ENCODE measurements around the gene BRMS1L. TPM values are rescaled to one million over a fixed set of nuclear protein-coding genes. Genes with fewer than 3 reads are reported as not detected.

The BRMS1L gene
- total and polyA plus RNA-seq, 2 experiments from 2014 or later = 11.8 to 19.5 TPM

GRCh38 chr14:35853225-35853624 lies 27.1 kb downstream of the BRMS1L start (continued):
- no peak for TF ChIP-seq REST (IDR thresholded peaks at IDR 0.05; ENCODE audit: unreplicated experiment)

GRCh38 chr14:35854696-35855270 lies 28.6 kb downstream of the BRMS1L start:
- Mint-ChIP-seq H3K4me1 (no peaks in the 10 kb centered on the region), H3K4me3 (no peak overlapping the region)
- H3K27ac ChIP-seq (ENCODE audit: low read depth) = no peak overlapping the region
- TF ChIP-seq ZNF331 (CRISPR knock-in tag; IDR thresholded peaks at IDR 0.05; ENCODE audit: low read depth) (no peak), JUNB (IDR thresholded peaks at IDR 0.05; ENCODE audit: unreplicated experiment) (no peak), CTCF (conservative IDR thresholded peaks at IDR 0.05; ENCODE audit: low read depth in 2 of 2) (no peak), NANOG (IDR thresholded peaks at IDR 0.05; ENCODE audit: borderline replicate concordance) (no peak), CREB1 (CRISPR knock-in tag; IDR thresholded peaks at IDR 0.05; ENCODE audit: low read depth) (no peak), POLR2AphosphoS5 (IDR thresholded peaks at IDR 0.05; ENCODE audit: low read depth) (no peak), ZNF114 (CRISPR knock-in tag; IDR thresholded peaks at IDR 0.05) (no peak), STAT1 (IDR thresholded peaks at IDR 0.05; ENCODE audit: unreplicated experiment) (no peak), EZH2 (IDR thresholded peaks at IDR 0.05; ENCODE audit: low read depth, unreplicated experiment) (no peak), EZH2phosphoT487 (IDR thresholded peaks at IDR 0.05; ENCODE audit: unreplicated experiment) (no peak), REST (IDR thresholded peaks at IDR 0.05; ENCODE audit: unreplicated experiment) (no peak), ETS1 (IDR thresholded peaks at IDR 0.05) (no peak)

More at GRCh38 chr14:35854696-35855270, 28.6 kb downstream of the BRMS1L start:
- Histone ChIP-seq H3K4me3 (no peak overlapping the region), H3K79me2 (replicated peaks; ENCODE audit: insufficient read depth) (no peaks in the 10 kb centered on the region), H2AFZ (no peak overlapping the region), H3K36me3 (ENCODE audit: insufficient read depth) (no peaks in the 10 kb centered on the region; the same call in 1 of the 2 replicates), H3K9me2 (ENCODE audit: insufficient read depth) (no peaks in the 10 kb centered on the region), H3F3A (replicated peaks; ENCODE audit: low read depth) (no peaks in the 10 kb centered on the region), H4K20me1 (replicated peaks; ENCODE audit: insufficient read depth) (no peaks in the 10 kb centered on the region), H3K4me2 (no peak overlapping the region), H3K4me1 (ENCODE audit: insufficient read depth) (no peaks in the 10 kb centered on the region), H3K27me3 (ENCODE audit: insufficient read depth) (no peaks in the 10 kb centered on the region)
- no peak for DNase-seq (ENCODE audit: low spot score)
- Mint-ChIP-seq H3K9me3 (peaks cover 4% of the 10 kb centered on the region; the same call in 1 of the 3 replicates), H3K27ac (no peak overlapping the region), H3K36me3 (ENCODE audit: low read depth) (peaks cover 18% of the 10 kb centered on the region), H3K27me3 (ENCODE audit: insufficient read depth, low read depth, poor library complexity) (no peaks in the 10 kb centered on the region)
- no peak for ATAC-seq
